Stimulated activated CD8-positive, alpha-beta memory T cell treated with anti-CD3 and anti-CD28 coated beads, Interleukin-12 subunit alpha, Interleukin-12 subunit beta, amount 100 ng/mL, for 4 hours (primary cell): Measurements from ENCODE around the gene SMS.

Source experiments
- DNase-seq: peaks from one replicate; pipeline ENCODE4 v3.0.0-alpha.2; 2020; ENCODE audit warnings: low read depth

Gene SMS

DNA sequence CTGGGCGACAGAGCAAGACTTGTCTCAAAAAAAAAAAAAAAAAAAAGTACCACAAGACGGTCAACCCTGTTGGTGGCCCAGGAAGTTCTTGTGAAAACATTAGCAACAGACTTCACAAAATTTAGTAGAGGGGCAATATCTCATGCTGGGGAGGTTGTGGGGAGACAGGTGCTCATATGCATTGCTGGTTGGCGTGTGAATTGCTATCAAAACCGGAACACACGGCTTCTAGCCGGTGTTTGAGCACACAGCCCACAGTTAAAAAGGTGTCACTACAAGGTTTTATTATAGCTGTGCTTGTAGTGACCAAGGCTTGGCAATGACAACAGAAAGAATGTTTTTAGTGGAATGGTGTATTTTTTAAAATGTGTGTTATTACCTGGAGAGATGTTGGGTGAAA lies 41.8 kb downstream of the SMS start:
- no peak for DNase-seq

DNA sequence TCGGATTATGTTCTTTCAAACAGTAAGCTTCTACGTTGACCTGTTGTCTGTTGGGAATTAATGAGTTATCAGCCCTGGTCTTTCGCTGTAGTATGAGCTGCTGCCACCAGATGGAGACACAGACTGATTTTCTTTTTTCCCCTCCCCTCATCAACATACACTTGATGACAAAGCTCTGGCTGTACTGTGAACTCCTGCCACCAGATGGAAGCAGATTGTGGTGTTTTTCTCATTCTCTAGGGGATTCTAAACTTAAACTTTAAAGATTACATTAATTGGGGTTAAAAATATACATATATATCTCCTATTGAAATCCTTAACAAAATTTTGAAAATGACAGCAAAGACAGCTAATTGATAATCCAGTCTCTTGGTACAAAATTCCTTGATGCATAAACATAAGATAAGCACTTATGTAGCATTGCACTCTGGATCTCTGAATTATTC lies 44.8 kb downstream of the SMS start:
- DNase-seq = peak; percentile 31

DNA sequence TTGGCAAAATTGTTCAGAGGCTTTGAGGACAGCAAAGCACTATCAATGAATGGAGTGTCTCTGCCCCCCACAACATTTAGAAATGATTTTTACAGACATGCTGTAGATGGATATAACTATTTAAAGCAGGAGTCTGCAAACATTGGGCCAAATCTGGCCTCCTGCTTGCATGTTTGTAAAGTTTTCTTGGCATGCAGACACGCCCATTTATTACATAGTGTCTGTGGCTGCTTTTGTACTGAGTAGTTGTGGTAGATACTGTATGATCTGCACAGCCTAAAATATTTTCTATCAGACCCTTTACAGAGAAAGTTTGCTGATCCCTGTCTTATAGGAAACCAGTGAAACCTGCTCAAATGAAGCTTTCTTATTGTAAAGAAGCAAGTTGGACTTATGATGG lies 46.1 kb downstream of the SMS start:
- no peak for DNase-seq

DNA sequence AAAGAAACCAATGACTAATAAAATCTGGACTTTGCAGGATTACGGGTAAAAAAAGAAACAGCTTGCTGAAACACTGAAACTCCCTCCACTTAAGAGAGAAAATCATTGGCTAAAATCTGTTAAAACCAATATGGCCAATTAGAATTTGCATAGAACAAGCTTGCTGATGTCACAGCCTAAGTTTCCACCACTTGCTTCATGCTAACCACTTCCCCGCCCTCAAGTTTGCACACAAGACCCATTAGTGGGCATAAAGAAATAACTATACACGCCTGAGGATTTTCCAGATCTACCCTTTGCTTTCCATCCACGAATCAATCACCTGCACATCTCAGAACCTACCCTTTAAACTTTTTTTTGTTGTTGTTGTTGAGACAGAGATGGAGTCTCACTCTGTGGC lies 48.9 kb downstream of the SMS start:
- DNase-seq = no peak

DNA sequence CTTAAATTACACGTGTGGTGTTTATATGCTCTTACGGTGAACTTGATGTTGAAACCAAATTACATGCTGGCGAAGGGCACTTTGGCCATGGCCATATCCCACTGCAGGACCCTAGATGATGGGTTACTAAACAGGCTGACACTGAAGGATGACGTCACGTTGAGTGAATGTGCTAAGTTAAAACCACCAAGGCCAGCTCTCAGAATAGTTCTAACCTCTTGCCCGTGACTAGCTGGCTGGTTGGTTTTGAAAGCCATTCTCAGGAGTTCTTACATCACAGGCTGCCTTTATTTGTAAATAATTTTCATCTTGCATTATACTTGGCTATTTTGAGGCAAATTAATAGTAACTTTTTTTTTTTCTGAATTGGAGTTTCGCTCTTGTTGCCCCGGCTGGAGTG lies 50.3 kb downstream of the SMS start:
- DNase-seq = no peak

DNA sequence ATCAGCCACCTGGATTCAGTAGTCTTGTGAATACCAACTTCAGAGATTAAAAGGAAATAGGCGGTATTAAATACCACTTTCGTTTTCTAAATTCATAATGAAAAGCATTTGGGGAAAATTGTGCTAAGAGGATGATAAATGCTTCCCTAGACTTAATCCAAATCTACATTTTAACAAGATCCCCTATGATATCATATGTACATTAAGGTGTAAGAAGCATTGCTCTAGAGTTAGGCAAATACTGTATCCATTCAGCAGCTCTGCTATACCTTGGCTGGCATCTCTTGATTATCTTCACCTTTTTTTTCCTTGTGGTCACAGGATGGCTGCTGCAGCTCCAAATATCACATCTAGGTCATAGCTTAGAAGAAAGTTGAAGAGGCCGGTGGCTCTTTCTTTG lies 51.0 kb downstream of the SMS start:
- DNase-seq = no peak

DNA sequence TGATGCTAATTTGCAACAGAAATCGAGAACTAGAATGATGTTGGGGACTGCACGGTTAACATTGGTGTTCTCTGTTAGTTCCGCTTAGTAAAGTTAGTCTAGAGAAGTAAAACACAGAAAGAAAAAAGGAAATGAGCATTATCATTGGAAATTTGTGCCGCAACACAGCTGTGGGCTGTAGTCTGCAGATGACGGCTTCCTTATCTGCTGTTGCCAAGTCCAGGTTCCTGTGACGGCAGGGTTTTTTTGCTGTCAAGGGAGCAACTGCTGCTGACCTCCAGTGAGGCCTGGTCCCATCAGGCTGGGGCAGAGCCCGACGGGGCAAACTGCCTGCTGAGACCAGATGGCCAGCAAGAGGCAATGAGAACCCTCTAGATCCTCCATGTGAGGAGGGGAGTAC lies 52.8 kb downstream of the SMS start:
- no peak for DNase-seq

DNA sequence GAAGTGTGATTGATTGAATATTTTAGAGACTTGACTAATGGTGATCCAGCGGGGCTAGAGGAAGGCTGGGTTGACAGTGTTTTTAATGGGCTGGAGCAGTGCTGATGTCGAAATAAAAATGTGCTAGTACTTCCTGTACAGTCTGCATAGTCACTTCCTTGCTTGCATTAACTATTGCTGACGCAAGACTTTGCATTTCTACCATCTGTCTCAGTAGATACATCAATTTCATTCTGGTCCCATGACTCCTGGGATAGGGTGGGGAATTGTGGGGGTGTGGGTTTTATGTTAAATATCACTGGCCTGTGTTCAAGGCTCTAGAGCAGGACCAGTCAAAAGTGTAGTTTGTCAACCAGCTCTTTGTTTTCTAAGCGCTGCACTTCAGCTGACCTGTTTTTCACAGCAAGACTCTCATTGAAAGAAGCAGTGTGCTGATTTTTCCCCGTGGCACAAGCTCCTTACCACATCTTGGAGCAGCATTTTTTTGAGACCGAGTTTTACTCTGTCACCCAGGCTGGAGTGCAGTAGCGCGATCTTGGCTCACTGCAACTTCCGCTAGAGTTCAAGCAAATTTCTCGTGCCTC lies 56.5 kb downstream of the SMS start:
- DNase-seq = no peak

DNA sequence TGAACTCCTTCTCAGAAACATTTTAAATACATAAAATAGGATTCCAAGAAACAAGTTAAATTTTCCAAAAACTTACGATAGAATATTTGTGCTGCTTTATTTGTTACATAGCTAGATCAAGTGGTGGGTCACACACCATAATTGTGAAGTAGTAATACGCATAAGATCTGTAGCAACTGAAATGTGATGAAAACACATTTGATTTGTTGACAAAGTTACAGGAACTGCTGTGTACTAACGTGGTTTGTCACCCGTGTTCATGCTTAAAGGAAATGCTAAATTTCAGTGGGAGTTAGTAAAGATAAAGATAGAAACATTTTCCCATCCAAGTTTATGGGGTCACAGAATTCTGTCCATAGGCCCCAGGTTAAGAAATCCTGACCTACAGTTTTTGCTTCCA lies 57.5 kb downstream of the SMS start:
- no peak for DNase-seq

DNA sequence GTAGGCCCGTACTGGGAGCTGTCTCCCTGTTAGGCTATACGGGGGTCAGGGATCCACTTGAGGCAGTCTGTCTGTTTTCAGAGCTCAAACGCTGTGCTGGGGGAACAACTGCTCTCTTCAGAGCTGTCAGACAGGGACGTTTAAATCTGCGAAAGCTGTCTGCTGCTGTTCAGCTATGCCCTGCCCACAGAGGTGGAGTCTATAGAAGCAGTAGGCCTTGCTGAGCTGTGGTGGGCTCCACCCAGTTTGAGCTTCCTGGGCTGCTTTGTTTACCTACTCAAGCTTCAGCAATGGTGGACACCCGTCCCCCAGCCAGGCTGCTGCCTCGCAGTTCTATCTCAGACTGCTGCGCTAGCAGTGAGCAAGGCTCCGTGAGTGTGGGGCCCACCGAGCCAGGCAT lies 64.4 kb downstream of the SMS start:
- DNase-seq = no peak

DNA sequence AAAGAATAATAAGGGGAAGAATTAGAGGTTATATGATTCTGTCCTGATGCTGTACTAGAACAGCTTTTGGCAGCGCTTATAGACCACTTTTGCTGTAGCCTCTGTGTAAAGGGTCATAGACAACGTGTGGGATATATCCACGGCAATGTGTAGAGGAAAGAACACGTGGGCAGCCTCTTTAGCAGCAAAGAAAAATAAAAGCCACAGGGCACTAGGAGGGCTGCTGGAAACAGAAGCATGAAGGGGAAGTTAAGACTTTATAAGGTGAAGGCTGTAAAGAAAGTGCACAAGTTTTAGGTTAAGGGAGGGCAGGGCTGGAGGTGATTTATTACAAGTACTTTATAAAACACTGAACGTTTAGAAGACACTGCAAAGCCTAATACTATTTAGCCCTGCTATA lies 71.5 kb downstream of the SMS start:
- no peak for DNase-seq

DNA sequence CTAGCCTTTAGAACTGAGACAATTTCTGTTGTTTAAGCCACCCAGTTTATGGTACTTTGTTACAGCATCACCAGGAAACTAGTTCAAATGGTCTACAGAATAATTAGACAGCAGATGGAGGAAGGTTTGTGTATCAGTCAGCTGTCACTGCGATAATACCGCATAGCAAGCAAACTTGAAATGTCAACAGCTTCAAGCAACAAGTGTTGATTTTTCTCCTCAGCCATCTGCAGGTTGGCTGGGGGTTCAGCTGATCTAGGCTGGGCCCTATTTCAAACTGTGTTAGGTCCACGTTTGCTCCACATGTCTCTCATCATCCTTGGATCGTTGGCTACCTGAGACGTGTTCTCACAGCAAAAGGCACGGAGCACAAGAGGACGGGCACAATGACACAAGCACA lies 72.4 kb downstream of the SMS start:
- DNase-seq = no peak

DNA sequence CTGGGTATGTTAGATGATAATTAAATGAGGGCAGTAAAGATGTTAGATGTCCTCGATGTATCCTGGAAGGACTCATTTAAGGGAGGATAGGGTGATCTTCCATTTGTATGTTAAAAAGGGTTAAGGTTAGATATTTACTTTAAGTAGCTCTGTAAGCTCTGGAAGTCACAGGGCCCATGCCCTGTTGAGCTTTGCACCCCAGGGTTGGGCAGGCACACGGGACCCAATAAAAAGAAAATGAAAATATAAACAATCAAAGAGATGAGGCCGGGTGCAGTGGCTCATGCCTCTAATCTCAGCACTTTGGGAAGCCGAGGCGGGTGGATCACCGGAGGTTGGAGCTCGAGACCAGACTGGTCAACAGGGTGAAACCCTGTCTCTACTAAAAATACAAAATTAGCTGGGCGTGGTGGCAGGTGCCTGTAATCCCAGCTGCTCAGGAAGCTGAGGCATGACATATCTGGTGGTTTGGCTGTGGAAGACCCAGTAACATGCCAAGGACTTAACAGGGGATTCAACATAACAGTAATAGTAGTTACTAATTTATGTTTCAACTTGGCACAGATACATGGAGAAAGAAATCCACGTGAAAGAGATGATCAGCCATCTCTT lies 74.7 kb downstream of the SMS start:
- no peak for DNase-seq

DNA sequence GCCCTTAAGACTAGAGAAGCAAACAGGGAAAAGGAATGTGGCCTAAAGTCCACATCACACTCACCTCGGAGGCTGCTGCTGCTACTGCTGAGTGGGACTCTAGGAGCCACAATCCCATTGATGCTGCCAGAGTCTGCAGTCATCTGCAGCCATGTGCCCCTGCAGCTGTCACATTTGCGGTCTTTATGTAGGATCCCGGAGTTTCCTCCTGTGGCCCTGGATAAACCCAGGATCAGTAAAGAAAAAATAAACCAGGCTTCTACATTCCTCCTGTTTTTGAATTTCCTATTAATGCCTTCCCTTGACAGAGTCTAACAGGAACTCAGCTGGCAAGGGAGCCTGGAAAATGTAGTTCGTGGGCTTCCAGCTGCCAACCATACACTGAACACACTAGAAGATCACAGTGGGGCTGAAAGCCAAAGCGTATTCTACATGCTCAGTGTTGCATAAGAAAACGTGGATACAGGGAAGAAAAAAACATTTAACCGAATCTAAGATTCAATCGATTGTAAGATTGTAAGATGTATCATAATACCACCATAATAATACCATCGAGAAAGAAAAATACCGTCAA lies 81.3 kb downstream of the SMS start:
- DNase-seq = no peak

DNA sequence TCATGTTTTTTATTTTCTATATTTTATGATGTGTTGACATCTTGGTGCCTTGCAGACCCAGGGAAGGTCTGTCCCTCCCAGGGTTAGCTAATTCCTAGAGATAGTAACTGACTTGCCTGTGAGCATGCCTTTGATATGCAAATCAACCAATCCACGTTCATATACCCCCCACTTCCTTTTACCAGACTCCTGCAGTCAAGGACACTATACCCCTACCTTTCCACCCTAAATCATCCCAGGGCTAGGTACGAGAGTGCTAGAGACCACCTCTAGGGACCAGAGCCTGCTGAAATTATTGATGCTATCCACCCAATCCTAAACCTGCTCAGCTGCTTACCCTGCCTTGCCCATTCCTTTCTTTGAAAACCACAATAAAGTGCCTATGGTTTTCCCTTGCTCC lies 84.1 kb downstream of the SMS start:
- DNase-seq = no peak

DNA sequence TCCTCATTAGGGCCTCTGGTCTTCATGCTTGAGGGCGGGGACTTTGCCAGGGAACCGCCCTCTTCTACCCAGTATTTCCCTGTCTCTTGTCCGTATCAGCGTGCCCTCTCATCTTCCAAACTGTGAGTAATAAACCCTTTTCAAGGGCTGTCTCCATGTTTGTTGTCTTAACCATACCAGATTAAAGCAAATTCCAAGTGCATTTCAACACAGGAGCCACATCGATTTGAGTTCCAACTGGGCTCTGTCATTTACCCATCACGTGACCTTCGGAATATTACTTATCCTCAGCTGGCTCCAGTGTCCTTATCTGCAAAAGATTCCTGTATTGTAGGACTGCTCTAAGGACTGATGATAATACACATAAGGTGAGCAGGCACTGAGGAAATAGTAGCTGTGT lies 85.2 kb downstream of the SMS start:
- DNase-seq = no peak

DNA sequence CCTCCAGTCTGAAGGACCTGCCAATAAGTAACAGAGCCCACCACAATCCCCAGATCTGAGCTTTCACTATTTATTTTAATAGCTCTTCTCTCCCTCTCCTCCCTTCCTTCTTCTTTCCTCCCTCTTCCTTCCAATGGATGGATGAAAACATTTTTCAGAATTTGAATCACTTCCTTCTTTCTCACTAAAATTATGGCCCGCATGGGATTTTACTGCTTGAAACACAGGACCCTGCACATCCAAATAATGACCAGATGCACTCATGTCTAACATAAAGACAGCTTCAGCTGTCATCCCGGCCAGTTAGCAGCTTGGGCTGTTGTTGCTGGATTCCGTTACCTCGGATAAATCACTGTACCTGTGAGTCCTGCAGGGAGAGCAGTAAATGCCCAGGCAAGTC lies 86.2 kb downstream of the SMS start:
- no peak for DNase-seq

DNA sequence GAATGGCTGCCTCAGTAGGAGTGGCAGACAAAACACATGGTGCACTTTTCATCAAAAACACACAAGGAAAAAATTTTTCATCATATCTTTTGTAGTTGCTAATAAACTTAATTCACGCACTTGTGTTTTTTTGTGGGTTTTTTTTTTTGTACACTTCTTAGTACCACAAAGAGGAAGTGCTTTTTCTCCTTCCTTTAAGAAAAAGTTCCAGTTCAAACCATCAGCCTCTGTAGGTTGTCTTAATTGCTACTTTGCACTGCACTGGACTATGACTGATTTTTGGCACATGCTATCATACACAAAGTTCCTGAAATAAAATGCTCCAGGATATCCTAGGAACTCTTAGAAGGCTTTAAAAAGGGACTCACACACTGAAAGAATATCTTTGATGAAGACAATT lies 91.6 kb downstream of the SMS start, which contains the start of gene PHEX:
PHEX (plus strand) TSS at position 242 of the 400 bp plus-strand sequence. CDS start 681 bp downstream, outside the sequence.
- DNase-seq = no peak

DNA sequence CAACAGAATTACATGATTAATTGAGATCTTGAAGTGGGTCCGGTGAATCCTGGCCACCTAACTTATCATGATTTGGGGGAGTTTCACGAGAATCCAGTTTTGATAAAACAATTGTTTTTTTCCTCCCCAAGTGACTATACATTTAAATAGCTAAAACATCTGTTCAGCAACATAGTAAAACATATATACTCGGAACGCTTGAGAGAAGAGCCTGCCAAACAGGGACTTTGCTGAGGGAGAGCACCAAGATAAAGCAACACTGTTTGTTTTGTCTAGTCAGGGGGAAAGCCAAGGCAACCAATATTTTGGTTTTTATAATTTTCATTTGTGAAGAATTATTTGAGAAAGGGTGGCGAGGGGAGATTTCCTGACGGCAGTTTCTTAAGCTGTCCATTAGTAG lies 92.0 kb downstream of the SMS start:
- DNase-seq = no peak

DNA sequence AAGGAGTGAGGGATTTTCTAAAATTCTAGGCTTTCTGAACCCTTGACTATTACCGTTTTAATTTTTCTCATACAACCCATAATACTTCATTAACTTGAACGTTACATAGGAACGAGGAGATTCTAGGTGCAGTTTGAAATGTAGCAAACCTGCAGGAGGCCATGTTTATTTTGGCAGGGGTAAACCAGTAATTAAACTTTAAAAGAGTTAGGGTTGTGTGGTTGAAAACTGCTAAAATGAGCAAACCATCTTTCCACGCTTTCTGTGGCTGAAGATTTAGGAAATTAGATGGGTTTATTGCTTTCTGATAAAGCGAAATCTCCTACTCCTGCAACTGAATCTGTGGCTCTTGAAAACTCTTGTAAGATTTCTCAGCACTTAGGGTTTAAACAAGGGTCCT lies 93.3 kb downstream of the SMS start:
- DNase-seq = no peak

DNA sequence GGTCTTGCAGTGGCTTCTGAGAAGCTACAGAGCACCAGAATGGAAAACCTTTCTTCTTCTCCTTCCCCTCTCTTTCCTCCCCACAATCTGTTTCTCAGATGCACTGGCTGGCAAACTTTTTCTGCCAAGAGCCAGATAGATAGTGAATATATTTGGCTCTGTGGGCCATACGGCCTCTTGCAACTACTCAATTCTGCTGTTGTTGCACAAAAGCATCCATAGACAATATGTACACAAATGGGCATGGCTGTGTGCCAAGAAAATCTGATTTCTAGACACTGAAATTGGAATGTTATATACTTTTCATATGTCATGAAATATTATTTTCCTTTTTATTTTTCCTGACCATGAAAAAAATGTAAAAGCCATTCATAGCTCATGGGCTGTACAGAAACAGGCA lies 94.7 kb downstream of the SMS start:
- DNase-seq = no peak

DNA sequence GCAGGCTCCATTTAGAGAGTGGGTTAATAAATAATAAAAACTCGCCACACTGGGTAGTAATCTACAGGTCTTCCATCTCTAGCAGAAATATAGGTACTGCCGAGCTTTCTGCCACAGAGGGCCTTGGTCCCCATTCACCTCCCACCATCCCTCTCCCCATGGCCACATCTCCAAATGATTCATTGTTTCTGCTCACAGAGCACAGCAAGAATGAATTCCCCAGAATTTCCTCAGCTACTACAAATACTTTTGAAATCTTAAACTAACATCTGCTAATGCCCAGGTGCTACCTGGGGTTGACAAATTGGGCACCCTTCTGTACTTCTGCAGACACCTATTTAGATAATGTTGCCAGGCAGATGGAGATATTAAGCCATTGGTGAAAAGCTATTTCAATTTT lies 96.7 kb downstream of the SMS start:
- no peak for DNase-seq

DNA sequence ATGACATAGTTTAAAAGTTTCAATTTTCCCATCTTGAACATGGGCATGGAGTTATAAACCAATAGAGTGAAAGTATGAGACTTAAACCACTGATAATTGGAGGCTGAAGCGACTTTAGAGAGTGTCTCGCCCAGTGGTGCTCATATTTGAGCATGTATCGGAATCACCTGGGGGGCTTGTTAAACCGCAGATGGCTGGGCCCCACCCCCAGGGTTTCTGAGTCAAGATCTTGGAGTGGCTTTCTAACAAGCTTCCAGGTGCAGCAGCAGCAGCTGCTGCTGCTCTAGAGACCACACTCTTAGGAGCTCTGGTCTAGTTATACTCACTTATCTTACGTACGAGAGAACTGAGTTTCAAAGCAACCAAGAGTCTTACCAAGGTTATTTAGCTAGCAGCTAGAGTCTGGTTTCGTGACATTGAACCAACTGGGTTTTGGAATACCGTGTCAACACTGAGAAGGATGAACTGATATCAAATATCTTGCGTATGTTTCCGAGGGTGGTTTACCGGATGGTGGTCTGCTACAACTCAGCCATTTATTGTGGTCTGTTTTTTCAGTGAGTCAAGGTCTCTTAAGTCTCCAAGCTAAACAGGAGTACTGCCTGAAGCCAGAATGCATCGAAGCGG lies 97.5 kb downstream of the SMS start:
- DNase-seq = no peak

DNA sequence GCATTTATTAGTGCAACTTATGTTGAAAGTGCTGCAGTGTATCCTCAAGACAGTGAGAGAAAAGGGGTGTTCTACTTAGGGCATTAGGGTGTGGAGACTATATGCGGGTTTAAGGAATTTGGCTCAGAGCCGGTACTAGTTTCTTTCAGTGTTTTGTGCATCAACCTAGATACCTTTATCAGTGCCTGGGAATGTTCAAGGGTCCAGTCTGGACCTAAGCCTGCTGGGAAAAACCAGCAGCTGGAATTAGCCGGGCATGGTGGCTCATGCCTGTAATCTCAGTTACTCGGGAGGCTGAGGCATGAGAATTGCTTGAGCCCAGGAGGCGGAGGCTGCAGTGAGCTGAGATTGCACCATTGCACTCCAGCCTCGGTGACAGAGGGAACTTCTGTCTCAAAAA lies 99.0 kb downstream of the SMS start:
- no peak for DNase-seq
